GM23248 (cell line): ENCODE measurements around the gene TSPO2. TPM values are rescaled to one million over a fixed set of nuclear protein-coding genes. Genes with fewer than 3 reads are reported as not detected.

ENCODE experiments used
- DNase-seq: peaks from one replicate; pipeline ENCODE4 v3.0.0-alpha.2; 2015
- H2AFZ ChIP-seq: fragments of 200-600 bp; sonication (generic); 2 replicates; pipeline ENCODE4 v1.6.1; 2016; ENCODE audit warnings: antibody characterized with exemption
- H3F3A ChIP-seq: fragments of 200-600 bp; sonication (generic); 2 replicates; pipeline ENCODE4 v1.6.1; 2016; ENCODE audit warnings: mild to moderate bottlenecking, antibody characterized with exemption, mixed run types; ENCODE audit not compliant: insufficient read depth
- H3K27ac ChIP-seq: fragments of 200-600 bp; sonication (generic); 2 replicates; pipeline ENCODE4 v1.5.1; 2016; ENCODE audit warnings: mild to moderate bottlenecking
- H3K27me3 ChIP-seq: fragments of 200-600 bp; sonication (generic); replicated peaks from 2 replicates; pipeline ENCODE4 v1.6.1; 2016; ENCODE audit warnings: mild to moderate bottlenecking; ENCODE audit not compliant: insufficient read depth
- H3K36me3 ChIP-seq: fragments of 200-600 bp; sonication (generic); 2 replicates; pipeline ENCODE4 v1.6.1; 2016; ENCODE audit warnings: low read depth, mild to moderate bottlenecking
- H3K4me1 ChIP-seq: fragments of 200-600 bp; sonication (generic); 2 replicates; pipeline ENCODE4 v1.6.1; 2016; ENCODE audit warnings: mild to moderate bottlenecking; ENCODE audit not compliant: insufficient read depth
- H3K4me2 ChIP-seq: fragments of 200-600 bp; sonication (generic); one replicate; pipeline ENCODE4 v1.6.1; 2016; ENCODE audit warnings: mild to moderate bottlenecking; ENCODE audit not compliant: unreplicated experiment
- H3K4me3 ChIP-seq: fragments of 200-600 bp; sonication (generic); 2 replicates; pipeline ENCODE4 v1.5.1; 2016; ENCODE audit warnings: mild to moderate bottlenecking
- H3K79me2 ChIP-seq: fragments of 200-600 bp; sonication (generic); 2 replicates; pipeline ENCODE4 v1.6.1; 2016; ENCODE audit warnings: mild to moderate bottlenecking; ENCODE audit not compliant: insufficient read depth
- H3K9ac ChIP-seq: fragments of 200-600 bp; sonication (generic); 2 replicates; pipeline ENCODE4 v1.6.1; 2016; ENCODE audit warnings: mild to moderate bottlenecking
- H3K9me2 ChIP-seq: fragments of 200-600 bp; sonication (generic); 2 replicates; pipeline ENCODE4 v1.6.1; 2016; ENCODE audit warnings: mixed run types, mild to moderate bottlenecking, moderate library complexity; ENCODE audit not compliant: insufficient read depth
- H3K9me3 ChIP-seq: fragments of 200-600 bp; sonication (generic); one replicate; pipeline ENCODE4 v1.6.1; 2017; ENCODE audit warnings: low read depth
- H4K20me1 ChIP-seq: fragments of 200-600 bp; sonication (generic); 2 replicates; pipeline ENCODE4 v1.6.0; 2016; ENCODE audit not compliant: insufficient read depth
- EZH2 ChIP-seq: fragments of 200-600 bp; sonication (generic); IDR thresholded peaks from 2 replicates; pipeline ENCODE4 v1.6.1; 2018; ENCODE audit warnings: antibody characterized with exemption, mild to moderate bottlenecking; ENCODE audit not compliant: insufficient read depth, poor library complexity, severe bottlenecking
- EZH2phosphoT487 ChIP-seq: fragments of 200-600 bp; sonication (generic); IDR thresholded peaks from 2 replicates; pipeline ENCODE4 v1.6.1; 2018; ENCODE audit warnings: antibody characterized with exemption, moderate library complexity, mild to moderate bottlenecking, low read depth; ENCODE audit not compliant: insufficient read depth
- WGBS, 2 experiments: methylation state at CpG; one replicate each; pipeline ENCODE4 v1.1.6; 2015 to 2017; ENCODE audit warnings: low lambda C conversion rate in 2 of 2, low coverage in 1 of 2; ENCODE audit errors: missing lambda C conversion rate in 2 of 2; 5-methylcytosine and 5-hydroxymethylcytosine counted together
- in situ Hi-C: fragments of 300-500 bp; cut with MboI; formaldehyde crosslinking; loops from 2 replicates; pipeline ENCODE4 v1.15.0; 2020
- polyA plus RNA-seq: library from polyadenylated mRNA; unstranded; fragments of >200 nt; fragmentation: Nextera tagmentation; extraction: Ambion mirVana; gene quantifications from 2 replicates; pipeline ENCODE4 v1.2.1, GENCODE V29; 2016
- total RNA-seq: library from RNA; depleted of rRNA; stranded (reverse); fragments of >200 nt; shearing (Covaris generic); gene quantifications from 2 replicates; pipeline ENCODE4 v1.2.3, GENCODE V29; 2014

Gene TSPO2
- total and polyA plus RNA-seq, 2 experiments from 2014 or later: not detected

DNA sequence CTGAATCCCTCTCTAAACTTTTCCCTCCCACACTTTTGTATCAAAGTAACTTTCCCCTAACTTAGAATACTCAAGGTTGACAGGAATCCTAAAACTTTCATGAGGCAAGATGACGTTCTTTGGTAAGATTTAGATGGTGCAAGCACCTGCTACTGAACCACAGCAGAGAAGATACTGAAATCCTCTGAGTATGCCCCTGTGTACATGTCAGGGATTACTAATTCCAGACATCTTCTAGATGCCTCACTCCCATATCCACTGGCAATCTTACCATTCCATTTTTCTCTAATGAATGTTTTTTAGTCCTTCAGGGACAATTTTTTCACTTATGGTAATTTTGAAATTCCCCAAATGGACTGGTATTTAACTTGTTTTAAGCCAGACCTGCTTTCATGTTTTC is 19.8 kb downstream of the TSPO2 start:
- H3K36me3 ChIP-seq: no peaks in the 10 kb centered on the region
- no peak overlapping the region for H2AFZ ChIP-seq
- H3K4me2 ChIP-seq: no peak overlapping the region
- H3K9ac ChIP-seq: no peak overlapping the region
- WGBS, 2 experiments: 96 to 100% methylated on average over 1 of the region's 1 CpG
- no peak overlapping the region for H3K27ac ChIP-seq
- H3K4me3 ChIP-seq: no peak overlapping the region
- no peaks in the 10 kb centered on the region for H3K9me3 ChIP-seq
- H3K79me2 ChIP-seq: no peaks in the 10 kb centered on the region
- no peaks in the 10 kb centered on the region for H4K20me1 ChIP-seq
- DNase-seq: no peak
- H3K27me3 ChIP-seq: no peaks in the 10 kb centered on the region
- TF ChIP-seq EZH2phosphoT487 (no peak), EZH2 (no peak)
- H3K4me1 ChIP-seq: peaks cover 7% of the 10 kb centered on the region; the same call in 1 of the 2 replicates
- peaks cover 7% of the 10 kb centered on the region; the same call in 1 of the 2 replicates for H3F3A ChIP-seq
- H3K9me2 ChIP-seq: no peaks in the 10 kb centered on the region
- in situ Hi-C loops: no loop called here

DNA sequence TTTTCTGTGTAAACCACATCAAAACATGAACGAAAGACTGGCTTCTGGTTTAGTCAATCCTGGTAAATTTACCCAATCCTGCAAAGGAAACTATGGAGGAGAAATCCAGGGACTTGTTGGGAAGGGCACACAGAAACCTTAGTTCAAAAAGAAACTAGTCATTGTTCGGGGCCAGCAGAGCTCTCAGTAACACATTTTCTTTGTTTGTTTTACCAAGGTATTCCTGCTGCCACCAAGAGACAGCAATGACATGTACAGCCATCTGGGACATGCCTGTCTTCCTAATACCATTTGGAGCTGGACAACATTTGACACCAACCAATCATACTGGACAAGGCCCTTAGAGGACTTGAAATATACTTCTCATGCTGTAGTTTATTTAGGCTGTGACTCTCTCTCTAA is 21.6 kb downstream of the TSPO2 start:
- TF ChIP-seq EZH2 (no peak), EZH2phosphoT487 (no peak)
- Histone ChIP-seq H3K9me3 (no peaks in the 10 kb centered on the region), H3K36me3 (no peaks in the 10 kb centered on the region), H3K4me2 (no peak overlapping the region), H3K9ac (no peak overlapping the region), H2AFZ (no peak overlapping the region), H3F3A (peaks cover 7% of the 10 kb centered on the region; the same call in 1 of the 2 replicates), H3K27me3 (no peaks in the 10 kb centered on the region), H3K27ac (no peak overlapping the region), H4K20me1 (no peaks in the 10 kb centered on the region), H3K9me2 (no peaks in the 10 kb centered on the region), H3K79me2 (no peaks in the 10 kb centered on the region), H3K4me3 (no peak overlapping the region), H3K4me1 (peaks cover 7% of the 10 kb centered on the region; the same call in 1 of the 2 replicates)
- WGBS, 2 experiments: 97 to 100% methylated on average over 2 of the region's 2 CpGs
- in situ Hi-C loops: no loop called here
- no peak for DNase-seq

DNA sequence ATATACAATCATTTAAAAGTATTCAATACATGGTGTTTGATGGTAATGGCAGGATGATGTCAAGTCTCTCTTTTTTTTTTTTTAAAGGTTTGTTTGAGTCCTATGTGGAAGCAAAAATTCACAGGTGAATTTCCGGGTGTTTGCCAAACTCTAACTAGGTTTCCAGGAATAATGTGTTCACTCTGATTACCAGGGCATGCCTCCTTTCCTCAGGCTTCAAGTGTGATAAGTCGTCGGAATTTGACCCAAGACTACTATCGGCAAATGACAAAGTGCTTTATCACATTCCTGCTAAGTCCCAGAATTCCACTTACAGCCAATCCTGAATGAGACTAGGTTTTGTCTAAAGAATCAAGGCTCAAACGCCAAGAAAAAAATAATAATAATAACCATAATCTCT is 22.6 kb downstream of the TSPO2 start:
- Histone ChIP-seq H3K9me3 (no peaks in the 10 kb centered on the region), H3K9me2 (no peaks in the 10 kb centered on the region), H3K4me3 (no peak overlapping the region), H3K36me3 (no peaks in the 10 kb centered on the region), H3K79me2 (no peaks in the 10 kb centered on the region), H4K20me1 (no peaks in the 10 kb centered on the region), H3K27me3 (no peaks in the 10 kb centered on the region), H3K4me2 (no peak overlapping the region), H2AFZ (no peak overlapping the region), H3F3A (peaks cover 4% of the 10 kb centered on the region; the same call in 1 of the 2 replicates), H3K9ac (no peak overlapping the region), H3K4me1 (peaks cover 2% of the 10 kb centered on the region; the same call in 1 of the 2 replicates), H3K27ac (no peak overlapping the region)
- no peak for TF ChIP-seq EZH2
- no peak for TF ChIP-seq EZH2phosphoT487
- 81 to 86% methylated on average over 5 of the region's 5 CpGs for WGBS, 2 experiments
- DNase-seq: no peak
- in situ Hi-C loops: no loop called here

DNA sequence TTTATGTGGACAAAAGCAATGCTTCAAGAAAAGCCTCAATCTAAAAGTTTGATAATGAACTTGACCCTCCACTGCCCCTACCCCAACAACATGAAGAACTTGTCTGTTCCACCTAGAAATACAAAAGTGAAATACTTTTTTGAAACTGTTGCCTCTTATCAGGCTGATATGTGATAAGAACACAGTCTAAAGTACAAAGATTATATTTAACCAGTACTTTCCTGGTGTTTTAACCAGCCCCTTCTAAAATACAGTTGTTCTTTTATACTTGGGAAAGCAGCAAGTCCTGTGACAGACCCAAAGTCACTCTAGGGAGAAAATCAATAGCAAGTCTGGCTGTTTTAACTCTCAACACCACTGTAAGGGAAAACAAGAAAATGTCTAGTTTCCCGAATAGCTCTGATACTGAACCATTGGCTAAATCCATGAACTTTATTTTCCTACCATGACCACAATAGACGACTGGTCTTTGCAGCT is 23.3 kb downstream of the TSPO2 start:
- in situ Hi-C loops: no loop called here
- Histone ChIP-seq H4K20me1 (no peaks in the 10 kb centered on the region), H3K4me1 (peaks cover 3% of the 10 kb centered on the region), H3K27me3 (no peaks in the 10 kb centered on the region), H3K36me3 (no peaks in the 10 kb centered on the region), H3K79me2 (no peaks in the 10 kb centered on the region), H3K9ac (no peak overlapping the region), H3K4me3 (no peak overlapping the region), H2AFZ (no peak overlapping the region), H3K9me3 (no peaks in the 10 kb centered on the region), H3K9me2 (no peaks in the 10 kb centered on the region), H3F3A (0 out of 2 replicates have a peak, but pooled peaks cover 3% of the 10 kb centered on the region), H3K27ac (no peak overlapping the region), H3K4me2 (no peak overlapping the region)
- TF ChIP-seq EZH2phosphoT487 (no peak), EZH2 (no peak)
- no peak for DNase-seq
- 90 to 94% methylated on average over 2 of the region's 2 CpGs for WGBS, 2 experiments

DNA sequence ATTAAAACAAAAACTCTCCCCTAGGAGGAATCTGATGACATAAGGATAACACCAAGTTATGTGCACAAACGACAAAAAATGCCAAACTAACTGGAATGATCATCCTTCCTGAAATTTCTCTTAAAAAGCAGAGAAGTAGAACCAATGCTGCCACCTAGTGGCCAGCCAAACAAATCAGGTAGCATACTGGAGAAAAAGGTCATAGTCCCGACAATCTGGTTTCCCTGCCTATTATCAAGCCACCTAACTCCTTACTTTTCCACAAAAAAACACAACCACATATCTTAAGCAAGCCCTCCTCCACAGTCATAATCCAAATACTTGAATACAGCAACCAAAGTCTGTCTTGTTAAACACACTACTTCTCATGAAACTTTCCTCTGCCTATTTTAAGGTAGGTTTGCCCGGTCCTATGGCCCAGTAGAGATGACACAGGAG is 24.6 kb downstream of the TSPO2 start:
- peaks cover 9% of the 10 kb centered on the region for H3K4me1 ChIP-seq
- H3K27ac ChIP-seq: no peak overlapping the region
- 0 out of 2 replicates have a peak overlapping the region, but pooled peaks have one; percentile 16 for H2AFZ ChIP-seq
- H3K27me3 ChIP-seq: no peaks in the 10 kb centered on the region
- TF ChIP-seq EZH2 (no peak), EZH2phosphoT487 (no peak)
- H3K4me3 ChIP-seq: no peak overlapping the region
- H3F3A ChIP-seq: peaks cover 16% of the 10 kb centered on the region; the same call in 1 of the 2 replicates
- H3K9ac ChIP-seq: no peak overlapping the region
- peak; percentile 77 for DNase-seq
- no peaks in the 10 kb centered on the region for H4K20me1 ChIP-seq
- in situ Hi-C loops: no loop called here
- WGBS, 2 experiments: 34 to 35% methylated on average over 3 of the region's 3 CpGs
- H3K9me3 ChIP-seq: no peaks in the 10 kb centered on the region
- H3K36me3 ChIP-seq: no peaks in the 10 kb centered on the region
- H3K79me2 ChIP-seq: no peaks in the 10 kb centered on the region
- H3K4me2 ChIP-seq: no peak overlapping the region
- H3K9me2 ChIP-seq: no peaks in the 10 kb centered on the region
